IMR-90 (cell line): Measurements from ENCODE around the gene PLCG2. TPM values are rescaled to one million over a fixed set of nuclear protein-coding genes. Genes with fewer than 3 reads are reported as not detected.

ENCODE experiments used
- ATAC-seq: fragments of 200-7000 bp; cut with Tn5 transposase; 2 replicates; pipeline ENCODE4 v1.9.1; 2020; ENCODE audit warnings: low read depth, mild to moderate bottlenecking, moderate library complexity
- BruUV-seq: library from RNA; stranded (reverse); fragments of 400-500 nt; replicated peaks from 2 replicates; lab custom pipeline; 2021; lab: Mats Ljungman, UMichigan
- CTCF ChIA-PET: fragments of 300-600 bp; formaldehyde crosslinking; extraction: SDS; loops from one replicate; lab custom pipeline; 2021; ENCODE audit warnings: antibody characterized with exemption; lab: Yijun Ruan, JAX
- POLR2A ChIA-PET: fragments of 300-600 bp; sonication (Branson Sonifier 250); formaldehyde crosslinking; loops from one replicate; lab custom pipeline; 2022; ENCODE audit warnings: antibody characterized with exemption; ENCODE audit not compliant: unreplicated experiment; lab: Charles Lee
- DNase-seq: peaks from one replicate; pipeline ENCODE4 v3.0.0; 2013
- H2AFZ ChIP-seq: replicated peaks from 2 replicates; pipeline ENCODE3; 2013; ENCODE audit warnings: low read length, mild to moderate bottlenecking; ENCODE audit not compliant: poor library complexity
- H2AK5ac ChIP-seq: 2 replicates; pipeline ENCODE4 v1.6.1; 2013; ENCODE audit warnings: low read depth, low read length, inconsistent platforms
- H2AK9ac ChIP-seq: replicated peaks from 2 replicates; pipeline ENCODE3; 2013; ENCODE audit warnings: mild to moderate bottlenecking, low read depth, low read length, moderate library complexity; ENCODE audit not compliant: poor library complexity
- H2BK120ac ChIP-seq: 2 replicates; pipeline ENCODE4 v1.6.1; 2013; ENCODE audit warnings: low read depth, low read length, inconsistent platforms
- H2BK15ac ChIP-seq: 3 replicates; pipeline ENCODE4 v1.6.1; 2013; ENCODE audit warnings: low read depth, low read length, inconsistent platforms
- H2BK20ac ChIP-seq: 2 replicates; pipeline ENCODE4 v1.6.1; 2013; ENCODE audit warnings: low read depth, mild to moderate bottlenecking, inconsistent platforms, low read length, moderate library complexity
- H2BK5ac ChIP-seq: 2 replicates; pipeline ENCODE4 v1.6.1; 2013; ENCODE audit warnings: mild to moderate bottlenecking, low read depth, low read length, inconsistent platforms; ENCODE audit not compliant: poor library complexity, severe bottlenecking
- H3K14ac ChIP-seq: replicated peaks from 2 replicates; pipeline ENCODE4 v1.6.1; 2013; ENCODE audit warnings: low read depth, low read length, inconsistent platforms
- H3K18ac ChIP-seq: 2 replicates; pipeline ENCODE4 v1.6.1; 2013; ENCODE audit warnings: low read depth, low read length, control low read depth
- H3K23ac ChIP-seq: 2 replicates; pipeline ENCODE4 v1.6.1; 2013; ENCODE audit warnings: low read depth, low read length, inconsistent platforms
- H3K27ac ChIP-seq: 2 replicates; pipeline ENCODE4 v1.5.1; 2013; ENCODE audit warnings: mild to moderate bottlenecking, control low read depth, low read length; ENCODE audit not compliant: insufficient read depth
- H3K27me3 ChIP-seq: 2 replicates; pipeline ENCODE4 v1.6.1; 2013; ENCODE audit warnings: low read length; ENCODE audit not compliant: control insufficient read depth, insufficient read depth
- H3K36me3 ChIP-seq: 2 replicates; pipeline ENCODE4 v1.6.1; 2013; ENCODE audit warnings: low read length, mixed read lengths; ENCODE audit not compliant: control insufficient read depth, insufficient read depth
- H3K4ac ChIP-seq: 2 replicates; pipeline ENCODE4 v1.6.1; 2013; ENCODE audit warnings: low read depth, low read length, inconsistent platforms
- H3K4me1 ChIP-seq: 2 replicates; pipeline ENCODE4 v1.6.1; 2013; ENCODE audit warnings: low read length, mixed read lengths; ENCODE audit not compliant: control insufficient read depth, insufficient read depth
- H3K4me2 ChIP-seq: 2 replicates; pipeline ENCODE4 v1.6.1; 2013; ENCODE audit warnings: low read depth, mild to moderate bottlenecking, control low read depth, low read length, moderate library complexity
- H3K4me3 ChIP-seq: 2 replicates; pipeline ENCODE4 v1.5.1; 2013; ENCODE audit warnings: low read depth, mild to moderate bottlenecking, control low read depth, low read length, moderate library complexity; ENCODE audit not compliant: insufficient read depth
- H3K56ac ChIP-seq: 2 replicates; pipeline ENCODE4 v1.6.1; 2013; ENCODE audit warnings: low read length, inconsistent platforms; ENCODE audit not compliant: insufficient read depth; ENCODE audit errors: extremely low read depth
- H3K79me1 ChIP-seq, 2 experiments: 2 replicates each; pipeline ENCODE4 v1.6.1; 2013; ENCODE audit warnings: low read length in 2 of 2, inconsistent platforms in 1 of 2, low read depth in 1 of 2
- H3K9ac ChIP-seq: 2 replicates; pipeline ENCODE4 v1.6.1; 2013; ENCODE audit warnings: low read depth, low read length, control low read depth
- H3K9me1 ChIP-seq: 2 replicates; pipeline ENCODE4 v1.6.1; 2013; ENCODE audit warnings: low read length, inconsistent platforms; ENCODE audit not compliant: insufficient read depth
- H3K9me3 ChIP-seq: 2 replicates; pipeline ENCODE4 v1.6.1; 2013; ENCODE audit warnings: low read length; ENCODE audit not compliant: control insufficient read depth, insufficient read depth
- H4K20me1 ChIP-seq: 2 replicates; pipeline ENCODE4 v1.6.1; 2013; ENCODE audit warnings: low read length, inconsistent platforms; ENCODE audit not compliant: insufficient read depth
- H4K5ac ChIP-seq: 2 replicates; pipeline ENCODE4 v1.6.1; 2013; ENCODE audit warnings: mild to moderate bottlenecking, low read depth, low read length, control low read depth
- H4K8ac ChIP-seq, 2 experiments: 2 replicates each; pipeline ENCODE4 v1.6.1; 2013; ENCODE audit warnings: low read depth in 2 of 2, low read length in 2 of 2, control low read depth in 1 of 2, inconsistent platforms in 1 of 2
- H4K91ac ChIP-seq: 2 replicates; pipeline ENCODE4 v1.6.1; 2013; ENCODE audit warnings: low read depth, low read length, inconsistent platforms; ENCODE audit not compliant: insufficient read depth
- BHLHE40 ChIP-seq: fragments of 150-350 bp; IDR thresholded peaks from 2 replicates; pipeline ENCODE4 v1.6.1; 2016; ENCODE audit warnings: mild to moderate bottlenecking, low read depth, low read length
- MAZ ChIP-seq: IDR thresholded peaks from 2 replicates; pipeline ENCODE4 v1.6.1; 2012; ENCODE audit warnings: low read depth, mild to moderate bottlenecking, low read length, improper control_type of control experiment, moderate library complexity, borderline replicate concordance
- NFE2L2 ChIP-seq: fragments of 150-350 bp; IDR thresholded peaks from 2 replicates; pipeline ENCODE4 v1.6.1; 2016; ENCODE audit warnings: low read depth, mild to moderate bottlenecking, low read length
- RAD21 ChIP-seq: IDR thresholded peaks from 2 replicates; pipeline ENCODE4 v1.6.1; 2012; ENCODE audit warnings: low read length, improper control_type of control experiment
- WGBS, 2 experiments: methylation state at CpG; one replicate each; pipeline versions ENCODE4 v1.1.5 to v1.1.7; 2013; ENCODE audit warnings: missing lambda C conversion rate in 2 of 2; ENCODE audit not compliant: insufficient read length in 1 of 2; ENCODE audit errors: extremely low coverage in 2 of 2; 5-methylcytosine and 5-hydroxymethylcytosine counted together
- dilution Hi-C: fragments of 300-500 bp; cut with HindIII; formaldehyde crosslinking; loops from one replicate; pipeline ENCODE4 v1.14.3; 2018; ENCODE audit warnings: low sequenced_read_pairs; ENCODE audit not compliant: unreplicated experiment
- in situ Hi-C: fragments of 300-500 bp; cut with MboI; formaldehyde crosslinking; loops from 3 replicates; pipeline ENCODE4 v1.14.3; 2019; ENCODE audit warnings: low sequenced_read_pairs, inconsistent platforms, mixed read lengths
- intact Hi-C: fragments of 100-400 bp; cut with micrococcal nuclease; formaldehyde crosslinking; loops from 2 replicates; pipeline ENCODE4 v1.10.0; 2022
- polyA plus RNA-seq, 3 experiments: library from polyadenylated mRNA; depleted of rRNA; stranded (reverse); fragments of >200 nt; gene quantifications; 2 replicates each; pipeline ENCODE4 v1.2.3, GENCODE V29; 2012; ENCODE audit warnings: low replicate concordance in 1 of 3
- total RNA-seq: library from RNA; depleted of rRNA; stranded (reverse); fragments of >200 nt; gene quantifications from 2 replicates; pipeline ENCODE4 v1.2.3, GENCODE V29; 2012
- TF ChIP-seq, protein P1 (sequence below): fragments of 150-350 bp; IDR thresholded peaks from 2 replicates; pipeline ENCODE4 v1.6.1; 2017; ENCODE audit warnings: mild to moderate bottlenecking, antibody characterized with exemption, low read length, low read depth

PLCG2 gene
- total and polyA plus RNA-seq, 2 of the 4 experiments (the other 2 are of a cell fraction), result 0.14 to 0.18 TPM

DNA sequence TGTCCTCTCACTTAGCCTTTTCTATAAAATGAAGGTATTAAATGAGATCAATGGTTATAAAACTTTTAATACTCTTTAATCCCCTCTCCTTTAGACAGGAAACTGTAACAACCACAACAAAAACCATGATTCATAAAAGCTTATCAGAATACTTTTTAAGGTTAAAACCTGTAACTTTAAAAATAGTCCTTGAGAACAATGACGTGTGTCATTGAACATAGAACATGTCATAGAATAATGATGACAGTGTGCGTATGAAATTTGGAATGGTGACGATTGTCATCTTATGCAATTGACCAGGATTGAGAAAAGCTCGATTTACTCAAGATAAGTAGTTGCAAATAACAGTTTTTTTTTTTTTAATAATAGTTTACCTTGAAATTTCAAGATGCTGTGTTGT, 94.1 kb downstream of the PLCG2 start:
- no peak overlapping the region for H2BK15ac ChIP-seq
- peaks cover 3% of the 10 kb centered on the region for H3K27me3 ChIP-seq
- no peaks in the 10 kb centered on the region for H3K9me1 ChIP-seq
- H4K8ac ChIP-seq, result no peak overlapping the region
- H3K9me3 ChIP-seq, result no peaks in the 10 kb centered on the region
- H2BK20ac ChIP-seq, result no peak overlapping the region
- H3K4me2 ChIP-seq, result no peak overlapping the region
- no peak overlapping the region for H3K4ac ChIP-seq
- in situ Hi-C loops (loop anchor here (10.0 kb wide), 1 partner anchor 508 kb away; no protein-coding TSS in a partner anchor), intact Hi-C loops (no loop called here), dilution Hi-C loops (no loop called here)
- no peak overlapping the region for H2BK120ac ChIP-seq
- DNase-seq (no peak), ATAC-seq (no peak)
- H2BK5ac ChIP-seq, result no peak overlapping the region
- no peak overlapping the region for H2AK5ac ChIP-seq
- TF ChIP-seq RAD21 (no peak), NFE2L2 (no peak), MAZ (no peak), BHLHE40 (no peak)
- TF ChIP-seq, protein P1, sequence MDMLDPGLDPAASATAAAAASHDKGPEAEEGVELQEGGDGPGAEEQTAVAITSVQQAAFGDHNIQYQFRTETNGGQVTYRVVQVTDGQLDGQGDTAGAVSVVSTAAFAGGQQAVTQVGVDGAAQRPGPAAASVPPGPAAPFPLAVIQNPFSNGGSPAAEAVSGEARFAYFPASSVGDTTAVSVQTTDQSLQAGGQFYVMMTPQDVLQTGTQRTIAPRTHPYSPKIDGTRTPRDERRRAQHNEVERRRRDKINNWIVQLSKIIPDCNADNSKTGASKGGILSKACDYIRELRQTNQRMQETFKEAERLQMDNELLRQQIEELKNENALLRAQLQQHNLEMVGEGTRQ, result no peak
- H3K14ac ChIP-seq, result no peak overlapping the region
- no peak overlapping the region for H3K18ac ChIP-seq
- H3K4me3 ChIP-seq, result no peak overlapping the region
- no peak overlapping the region for H2AK9ac ChIP-seq
- H4K91ac ChIP-seq, result no peak overlapping the region
- no peaks in the 10 kb centered on the region for H3K36me3 ChIP-seq
- H3K9ac ChIP-seq, result no peak overlapping the region
- H3K56ac ChIP-seq, result no peak overlapping the region
- no peak overlapping the region for H4K5ac ChIP-seq
- H4K20me1 ChIP-seq, result no peaks in the 10 kb centered on the region
- BruUV-seq, result no TSS peak
- 0% methylated on average over 1 of the region's 4 CpGs; no CpG with 5 or more reads in 1 of the 2 experiments for WGBS, 2 experiments
- ChIA-PET CTCF (interaction anchor here (0.6 to 1.5 kb wide), 5 partner anchors 18 to 1615 kb away, joined by 3 to 9 read pairs (median 3); no protein-coding TSS in a partner anchor), POLR2A (no interaction called here)
- no peak overlapping the region for H2AFZ ChIP-seq
- no peaks in the 10 kb centered on the region for H3K79me1 ChIP-seq
- no peak overlapping the region for H3K23ac ChIP-seq
- no peak overlapping the region for H3K27ac ChIP-seq
- H3K4me1 ChIP-seq, result no peaks in the 10 kb centered on the region
